Measurements from ENCODE around the gene S100A11.

Gene S100A11

GRCh38 chr1:152018537-152018936 is 18.3 kb downstream of the S100A11 start:
- Histone ChIP-seq H3K27ac (no peak overlapping the region), H3K4me3 (no peak overlapping the region)
- no peak for DNase-seq (ENCODE audit: low spot score)
- TF ChIP-seq CTCF (IDR thresholded peaks at IDR 0.05), result no peak

DNA sequence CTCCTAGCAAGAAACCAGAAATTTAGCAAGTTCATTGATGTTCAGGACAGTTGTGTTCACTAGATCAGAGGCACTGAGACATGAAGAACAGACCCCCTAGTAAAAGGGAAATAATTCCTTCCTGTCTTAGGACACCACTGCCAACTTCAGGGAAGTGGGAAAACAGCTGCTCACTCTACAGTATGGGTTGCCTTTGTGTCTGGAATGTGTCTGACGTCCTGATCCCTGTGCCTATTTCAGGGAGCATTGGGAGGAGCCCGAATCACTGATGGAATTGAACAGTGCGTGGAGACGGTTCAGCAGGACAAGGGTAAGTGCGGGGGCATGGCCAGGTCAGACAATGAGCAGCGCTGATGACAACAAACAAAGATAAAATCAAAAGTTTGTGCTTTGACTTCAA is 21.0 kb downstream of the S100A11 start:
- Histone ChIP-seq H3K27ac (no peak overlapping the region), H3K4me3 (no peak overlapping the region)
- TF ChIP-seq CTCF (IDR thresholded peaks at IDR 0.05), result no peak
- no peak for DNase-seq (ENCODE audit: low spot score)

DNA sequence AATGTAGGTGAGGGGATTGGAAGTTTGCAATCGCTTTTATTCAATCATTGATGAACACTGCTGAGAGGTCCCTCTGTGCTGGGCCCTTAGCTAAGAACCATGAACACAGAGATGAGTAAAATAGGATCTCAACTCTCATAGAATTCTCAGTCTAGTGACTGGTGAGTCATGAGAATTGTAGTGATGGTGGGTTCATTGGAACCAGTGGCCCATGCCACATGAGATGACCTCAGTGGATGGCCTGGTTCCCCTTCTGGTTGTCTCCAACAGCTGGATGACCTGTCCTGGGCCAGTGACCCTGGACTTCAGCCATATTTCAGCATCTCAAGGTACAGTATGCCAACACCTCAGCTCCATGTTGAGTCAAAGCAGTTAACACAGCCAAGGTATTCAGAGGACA is 21.9 kb downstream of the S100A11 start:
- Histone ChIP-seq H3K4me3 (no peak overlapping the region), H3K27ac (no peak overlapping the region)
- TF ChIP-seq CTCF (IDR thresholded peaks at IDR 0.05), result no peak
- DNase-seq (ENCODE audit: low spot score), result no peak

DNA sequence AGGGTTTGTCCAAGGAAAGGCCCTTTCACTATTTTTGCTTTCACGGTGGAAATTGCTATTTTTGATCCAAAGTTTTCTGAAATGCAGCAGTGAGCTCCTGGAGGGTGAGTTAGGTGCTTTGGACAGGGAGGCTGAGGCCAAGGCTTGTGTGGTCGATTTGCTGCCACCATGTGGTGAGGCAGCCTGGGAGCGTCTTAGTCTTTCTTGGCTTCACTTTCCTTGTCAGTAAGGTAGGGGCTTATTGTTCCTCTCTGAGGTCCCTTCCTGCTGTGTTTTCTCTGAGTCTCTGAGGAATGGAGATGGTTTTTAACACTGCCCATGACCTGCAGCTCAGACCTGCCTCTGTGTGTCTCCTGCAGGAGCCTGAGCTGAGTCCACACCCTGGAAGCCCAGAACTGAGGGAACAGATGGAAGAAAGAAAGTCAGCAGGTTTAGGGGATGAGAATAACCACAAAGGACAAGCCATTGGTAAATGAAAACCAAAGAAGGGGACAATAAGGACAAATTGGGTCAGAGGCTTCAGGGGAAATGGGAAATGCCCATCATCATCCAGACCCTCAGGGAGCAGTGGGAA is 23.1 kb downstream of the S100A11 start:
- Histone ChIP-seq H3K4me3 (no peak overlapping the region), H3K27ac (no peak overlapping the region)
- no peak for DNase-seq (ENCODE audit: low spot score)
- peak; percentile 13 for TF ChIP-seq CTCF (IDR thresholded peaks at IDR 0.05)

GRCh38 chr1:152009691-152010090 is 27.1 kb downstream of the S100A11 start:
- no peak for DNase-seq (ENCODE audit: low spot score)
- Histone ChIP-seq H3K4me3 (no peak overlapping the region), H3K27ac (no peak overlapping the region)
- no peak for TF ChIP-seq CTCF (IDR thresholded peaks at IDR 0.05)

GRCh38 chr1:152007047-152007446 is 29.8 kb downstream of the S100A11 start:
- DNase-seq (ENCODE audit: low spot score), result no peak
- no peak for TF ChIP-seq CTCF (IDR thresholded peaks at IDR 0.05)
- H3K27ac ChIP-seq, result no peak overlapping the region
- H3K4me3 ChIP-seq, result no peak overlapping the region

DNA sequence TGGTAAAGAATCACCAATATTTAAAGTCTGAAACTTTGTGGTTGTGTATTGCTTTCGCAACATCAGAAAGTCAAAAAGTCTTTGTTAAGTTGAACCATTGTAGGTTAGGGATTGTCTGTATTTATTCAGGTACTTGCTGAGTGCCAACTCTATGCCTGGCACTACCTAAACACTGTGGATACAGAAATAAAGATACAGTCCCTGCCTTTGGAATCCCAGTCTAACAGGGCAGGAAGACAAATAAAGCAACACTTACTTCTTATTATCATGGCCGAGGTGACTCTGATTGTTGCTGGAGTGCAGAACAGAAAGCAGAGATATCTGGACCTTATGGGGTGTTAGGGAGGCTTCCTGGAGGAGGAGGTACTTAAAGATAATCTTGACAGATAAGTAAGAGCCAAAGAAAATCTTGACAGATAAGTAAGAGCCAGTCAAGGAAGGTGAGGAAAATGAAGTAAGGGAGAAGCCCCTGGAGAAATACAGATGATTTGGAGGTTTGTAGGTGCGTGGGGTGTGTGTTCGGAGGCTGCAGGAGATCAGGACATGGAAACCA is 31.4 kb downstream of the S100A11 start:
- Histone ChIP-seq H3K27ac (no peak overlapping the region), H3K4me3 (no peak overlapping the region)
- no peak for DNase-seq (ENCODE audit: low spot score)
- TF ChIP-seq CTCF (IDR thresholded peaks at IDR 0.05), result no peak

Data from coronary artery (tissue), 2 donors.